ENCODE measurements around the gene THRA. TPM values are rescaled to one million over a fixed set of nuclear protein-coding genes. Genes with fewer than 3 reads are reported as not detected.

THRA gene
- total RNA-seq, 1 experiment from 2014 or later: 11.7 TPM

DNA sequence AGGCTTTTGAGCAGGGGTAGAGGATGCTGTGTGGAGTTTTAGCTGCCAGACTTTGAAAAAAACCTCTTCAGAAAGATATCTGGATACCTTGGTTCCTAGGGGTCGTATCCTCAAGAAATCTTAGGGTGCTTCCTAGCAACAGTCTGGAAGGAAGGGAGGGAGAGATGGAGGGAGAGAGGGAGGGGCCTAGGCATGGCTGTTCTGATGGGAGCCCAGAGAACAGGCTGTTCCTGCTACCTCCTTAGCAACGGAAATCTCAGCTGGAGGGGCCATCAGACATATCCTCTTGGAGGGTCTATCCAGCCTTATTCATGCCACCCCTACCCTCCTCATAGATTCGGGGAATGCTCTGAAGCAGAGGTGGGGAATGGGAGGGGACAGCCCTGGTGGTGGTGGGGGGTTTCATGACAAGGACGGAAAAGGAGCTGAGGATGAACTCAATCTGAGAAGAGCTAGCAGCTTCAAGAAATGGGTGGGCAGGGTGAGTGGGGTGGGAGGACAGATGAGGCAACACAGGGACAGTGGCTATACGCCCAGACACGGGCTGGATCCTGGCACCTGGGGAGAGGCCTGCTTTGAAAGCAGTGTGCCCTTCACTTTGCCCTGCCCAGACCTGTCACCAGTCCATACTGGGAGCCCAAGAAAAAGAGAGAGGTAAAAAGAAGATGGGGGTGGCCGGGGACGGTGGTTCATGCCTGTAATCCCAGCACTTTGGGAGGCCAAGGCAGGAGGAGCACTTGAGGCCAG is 2.9 kb upstream of the THRA start:
- H3K27ac ChIP-seq (ENCODE audit: low read length): no peak overlapping the region
- ChIA-PET CTCF (interaction anchor here (0.6 to 0.9 kb wide), 2 partner anchors 32 to 151 kb away, joined by 6 to 8 read pairs; no protein-coding TSS in a partner anchor), POLR2A (no interaction called here)
- intact Hi-C loops (cut with micrococcal nuclease; ENCODE audit: unreplicated experiment) (no loop called here), in situ Hi-C loops (cut with HindIII; ENCODE audit: low pct_unique_long_range_greater_than_20kb, low sequenced_read_pairs) (no loop called here)
- no peaks in the 10 kb centered on the region for H3K36me3 ChIP-seq (ENCODE audit: control insufficient read depth, insufficient read depth, low read length)
- no peak for TF ChIP-seq TCF7L2 (IDR thresholded peaks at IDR 0.05; ENCODE audit: low read depth, low read length)
- TF ChIP-seq, protein P1, sequence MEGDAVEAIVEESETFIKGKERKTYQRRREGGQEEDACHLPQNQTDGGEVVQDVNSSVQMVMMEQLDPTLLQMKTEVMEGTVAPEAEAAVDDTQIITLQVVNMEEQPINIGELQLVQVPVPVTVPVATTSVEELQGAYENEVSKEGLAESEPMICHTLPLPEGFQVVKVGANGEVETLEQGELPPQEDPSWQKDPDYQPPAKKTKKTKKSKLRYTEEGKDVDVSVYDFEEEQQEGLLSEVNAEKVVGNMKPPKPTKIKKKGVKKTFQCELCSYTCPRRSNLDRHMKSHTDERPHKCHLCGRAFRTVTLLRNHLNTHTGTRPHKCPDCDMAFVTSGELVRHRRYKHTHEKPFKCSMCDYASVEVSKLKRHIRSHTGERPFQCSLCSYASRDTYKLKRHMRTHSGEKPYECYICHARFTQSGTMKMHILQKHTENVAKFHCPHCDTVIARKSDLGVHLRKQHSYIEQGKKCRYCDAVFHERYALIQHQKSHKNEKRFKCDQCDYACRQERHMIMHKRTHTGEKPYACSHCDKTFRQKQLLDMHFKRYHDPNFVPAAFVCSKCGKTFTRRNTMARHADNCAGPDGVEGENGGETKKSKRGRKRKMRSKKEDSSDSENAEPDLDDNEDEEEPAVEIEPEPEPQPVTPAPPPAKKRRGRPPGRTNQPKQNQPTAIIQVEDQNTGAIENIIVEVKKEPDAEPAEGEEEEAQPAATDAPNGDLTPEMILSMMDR (IDR thresholded peaks at IDR 0.05): no peak
- TF ChIP-seq SIN3A (IDR thresholded peaks at IDR 0.05; ENCODE audit: borderline replicate concordance, insufficient read depth, low read depth, low read length): no peak
- TF ChIP-seq POLR2AphosphoS5 (IDR thresholded peaks at IDR 0.05; ENCODE audit: low read depth, low read length): no peak
- TF ChIP-seq, protein P2, sequence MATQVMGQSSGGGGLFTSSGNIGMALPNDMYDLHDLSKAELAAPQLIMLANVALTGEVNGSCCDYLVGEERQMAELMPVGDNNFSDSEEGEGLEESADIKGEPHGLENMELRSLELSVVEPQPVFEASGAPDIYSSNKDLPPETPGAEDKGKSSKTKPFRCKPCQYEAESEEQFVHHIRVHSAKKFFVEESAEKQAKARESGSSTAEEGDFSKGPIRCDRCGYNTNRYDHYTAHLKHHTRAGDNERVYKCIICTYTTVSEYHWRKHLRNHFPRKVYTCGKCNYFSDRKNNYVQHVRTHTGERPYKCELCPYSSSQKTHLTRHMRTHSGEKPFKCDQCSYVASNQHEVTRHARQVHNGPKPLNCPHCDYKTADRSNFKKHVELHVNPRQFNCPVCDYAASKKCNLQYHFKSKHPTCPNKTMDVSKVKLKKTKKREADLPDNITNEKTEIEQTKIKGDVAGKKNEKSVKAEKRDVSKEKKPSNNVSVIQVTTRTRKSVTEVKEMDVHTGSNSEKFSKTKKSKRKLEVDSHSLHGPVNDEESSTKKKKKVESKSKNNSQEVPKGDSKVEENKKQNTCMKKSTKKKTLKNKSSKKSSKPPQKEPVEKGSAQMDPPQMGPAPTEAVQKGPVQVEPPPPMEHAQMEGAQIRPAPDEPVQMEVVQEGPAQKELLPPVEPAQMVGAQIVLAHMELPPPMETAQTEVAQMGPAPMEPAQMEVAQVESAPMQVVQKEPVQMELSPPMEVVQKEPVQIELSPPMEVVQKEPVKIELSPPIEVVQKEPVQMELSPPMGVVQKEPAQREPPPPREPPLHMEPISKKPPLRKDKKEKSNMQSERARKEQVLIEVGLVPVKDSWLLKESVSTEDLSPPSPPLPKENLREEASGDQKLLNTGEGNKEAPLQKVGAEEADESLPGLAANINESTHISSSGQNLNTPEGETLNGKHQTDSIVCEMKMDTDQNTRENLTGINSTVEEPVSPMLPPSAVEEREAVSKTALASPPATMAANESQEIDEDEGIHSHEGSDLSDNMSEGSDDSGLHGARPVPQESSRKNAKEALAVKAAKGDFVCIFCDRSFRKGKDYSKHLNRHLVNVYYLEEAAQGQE (IDR thresholded peaks at IDR 0.05; ENCODE audit: insufficient read depth in 1 of 2, low read depth in 2 of 2, low read length in 1 of 2): no peak
- no peak overlapping the region for H3K4me3 ChIP-seq (ENCODE audit: low read depth in 2 of 2, low read length in 2 of 2)
- ATAC-seq: no peak
- BruUV-seq (replicated peaks): no TSS peak
- H3K4me1 ChIP-seq (ENCODE audit: control insufficient read depth, insufficient read depth, low read length): peaks cover 18% of the 10 kb centered on the region
- H3K9me3 ChIP-seq (ENCODE audit: control insufficient read depth, insufficient read depth, low read depth, low read length): no peaks in the 10 kb centered on the region
- DNase-seq (ENCODE audit: low read depth, low spot score): no peak
- no peaks in the 10 kb centered on the region for H3K27me3 ChIP-seq (ENCODE audit: control insufficient read depth, insufficient read depth, low read length)

DNA sequence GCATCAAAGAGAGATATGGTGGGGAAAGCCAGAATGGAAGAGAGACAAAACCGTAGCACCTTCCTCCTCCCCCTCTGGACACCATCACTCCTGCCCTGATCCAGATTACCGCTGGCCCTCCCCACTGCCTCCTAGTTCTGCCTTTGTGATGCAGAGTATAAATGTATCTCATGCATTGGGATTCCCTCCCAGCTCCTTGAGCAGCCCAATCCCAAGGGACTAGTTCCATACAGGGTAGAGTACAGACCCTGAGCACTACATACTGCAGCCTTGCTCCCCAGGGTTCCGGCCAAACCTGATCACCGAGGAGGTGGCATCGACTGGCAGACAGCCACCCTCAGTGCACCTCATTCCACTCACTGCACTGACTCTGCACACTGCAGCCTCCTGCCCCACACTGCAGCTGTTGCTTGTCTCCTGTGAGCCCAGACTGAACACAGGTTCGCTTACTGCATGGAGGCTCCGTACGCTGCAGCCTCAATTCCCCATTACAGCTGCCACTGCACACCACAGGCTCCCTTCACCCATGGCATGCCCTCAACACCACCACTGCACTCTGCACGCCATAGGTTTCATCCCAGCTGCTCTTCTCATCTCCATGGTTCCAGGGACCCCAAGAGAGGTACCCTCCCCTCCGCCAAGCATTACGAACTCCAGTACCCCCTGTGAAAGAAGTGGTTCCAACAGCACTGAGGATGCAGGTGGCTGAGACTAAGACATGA is 1.7 kb upstream of the THRA start:
- no peaks in the 10 kb centered on the region for H3K36me3 ChIP-seq (ENCODE audit: control insufficient read depth, insufficient read depth, low read length)
- ATAC-seq: no peak
- H3K27ac ChIP-seq (ENCODE audit: low read length): no peak overlapping the region
- ChIA-PET CTCF (interaction anchor here (0.6 kb wide), 1 partner anchor 1601 kb away, joined by 3 read pairs; no protein-coding TSS in a partner anchor), POLR2A (no interaction called here)
- H3K9me3 ChIP-seq (ENCODE audit: control insufficient read depth, insufficient read depth, low read depth, low read length): no peaks in the 10 kb centered on the region
- no TSS peak for BruUV-seq (replicated peaks)
- no peak for DNase-seq (ENCODE audit: low read depth, low spot score)
- H3K4me3 ChIP-seq (ENCODE audit: low read depth in 2 of 2, low read length in 2 of 2): no peak overlapping the region
- no peaks in the 10 kb centered on the region for H3K27me3 ChIP-seq (ENCODE audit: control insufficient read depth, insufficient read depth, low read length)
- in situ Hi-C loops (cut with HindIII; ENCODE audit: low pct_unique_long_range_greater_than_20kb, low sequenced_read_pairs): no loop called here
- TF ChIP-seq TCF7L2 (IDR thresholded peaks at IDR 0.05; ENCODE audit: low read depth, low read length): no peak
- TF ChIP-seq, protein P1 (IDR thresholded peaks at IDR 0.05): no peak
- TF ChIP-seq, protein P2 (IDR thresholded peaks at IDR 0.05; ENCODE audit: insufficient read depth in 1 of 2, low read depth in 2 of 2, low read length in 1 of 2): no peak
- TF ChIP-seq SIN3A (IDR thresholded peaks at IDR 0.05; ENCODE audit: borderline replicate concordance, insufficient read depth, low read depth, low read length): no peak
- TF ChIP-seq POLR2AphosphoS5 (IDR thresholded peaks at IDR 0.05; ENCODE audit: low read depth, low read length): no peak
- intact Hi-C loops (cut with micrococcal nuclease; ENCODE audit: unreplicated experiment): no loop called here
- peaks cover 26% of the 10 kb centered on the region for H3K4me1 ChIP-seq (ENCODE audit: control insufficient read depth, insufficient read depth, low read length)

All from Panc1 (cell line).